AG10803 (cell line): ENCODE results near the gene ERBIN.
A peak's percentile ranks its signal among the peaks of the same experiment; 100 is the strongest.
"Not testable (repeated sequence)": the region's sequence is repeated elsewhere in the genome, so short reads cannot be mapped to it uniquely, and the experiment has no call there.

Experiments
- DNase-seq: peaks from one replicate; pipeline ENCODE4 v3.0.0; 2010; ENCODE audit warnings: low read depth
- H3K4me3 ChIP-seq: 2 replicates; pipeline ENCODE4 v1.5.1; 2011; ENCODE audit warnings: mild to moderate bottlenecking, low read length, control low read depth
- TF ChIP-seq, protein P1 (sequence below): conservative IDR thresholded peaks from 2 replicates; pipeline ENCODE4 v1.5.1; 2011; ENCODE audit warnings: mild to moderate bottlenecking, low read length, control low read depth, inconsistent platforms

ERBIN gene

DNA sequence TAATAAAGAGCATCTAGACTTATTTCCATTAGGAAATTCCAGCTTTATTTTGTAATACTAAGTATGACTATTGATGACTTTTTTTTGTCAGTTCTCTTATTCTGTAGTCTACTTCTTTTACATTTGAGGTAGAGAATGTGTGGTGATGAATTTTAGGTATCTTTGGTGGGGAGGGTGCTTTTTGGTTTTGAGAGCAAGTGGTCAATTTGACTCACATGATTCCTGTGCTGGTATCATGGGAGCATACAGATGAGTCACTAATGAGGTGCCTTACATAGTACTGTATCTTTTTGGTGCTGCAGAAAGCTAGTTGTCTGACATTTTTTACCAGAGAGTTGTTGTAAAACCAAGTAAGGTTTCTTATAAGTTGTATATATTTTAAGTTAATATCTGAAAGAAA, 35.3 kb downstream of the ERBIN start:
- H3K4me3 ChIP-seq, result no peak overlapping the region
- DNase-seq, result peak; percentile 38

DNA sequence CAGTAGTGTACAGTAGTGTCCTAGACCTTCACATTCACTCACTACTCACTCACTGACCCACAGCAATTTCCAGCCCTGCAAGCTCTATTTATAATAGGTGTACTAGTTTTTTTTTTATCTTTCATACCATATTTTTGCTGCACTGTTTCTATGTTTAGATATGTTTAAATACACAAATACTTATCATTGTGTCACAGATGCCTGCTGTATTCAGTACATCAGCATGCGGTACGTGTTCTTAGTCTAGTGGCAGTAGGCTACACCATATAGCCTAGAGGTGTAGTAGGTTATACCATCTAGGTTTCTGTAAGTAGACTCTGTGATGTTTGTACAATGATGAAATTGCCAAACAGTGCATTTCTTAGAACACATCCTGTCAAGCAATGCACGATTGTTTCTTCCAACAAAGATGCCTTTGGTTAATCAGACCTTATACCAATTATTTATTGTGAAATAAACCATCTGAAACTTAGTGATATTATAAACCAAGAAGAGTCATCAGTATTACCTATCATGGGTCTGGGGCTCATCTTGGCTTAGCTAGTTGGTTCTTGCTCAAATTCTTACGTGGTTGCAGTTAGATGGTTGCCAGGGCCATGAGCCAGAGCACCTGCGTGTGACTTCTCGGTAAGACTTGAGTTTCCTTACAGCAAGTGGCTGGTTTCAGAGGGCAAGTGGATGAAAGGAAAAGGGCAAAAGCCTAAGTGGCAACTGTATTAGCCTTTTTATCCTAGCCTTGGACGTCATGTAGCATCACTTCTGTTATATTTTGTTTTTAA, 41.1 kb downstream of the ERBIN start:
- no peak overlapping the region for H3K4me3 ChIP-seq
- TF ChIP-seq, protein P1, sequence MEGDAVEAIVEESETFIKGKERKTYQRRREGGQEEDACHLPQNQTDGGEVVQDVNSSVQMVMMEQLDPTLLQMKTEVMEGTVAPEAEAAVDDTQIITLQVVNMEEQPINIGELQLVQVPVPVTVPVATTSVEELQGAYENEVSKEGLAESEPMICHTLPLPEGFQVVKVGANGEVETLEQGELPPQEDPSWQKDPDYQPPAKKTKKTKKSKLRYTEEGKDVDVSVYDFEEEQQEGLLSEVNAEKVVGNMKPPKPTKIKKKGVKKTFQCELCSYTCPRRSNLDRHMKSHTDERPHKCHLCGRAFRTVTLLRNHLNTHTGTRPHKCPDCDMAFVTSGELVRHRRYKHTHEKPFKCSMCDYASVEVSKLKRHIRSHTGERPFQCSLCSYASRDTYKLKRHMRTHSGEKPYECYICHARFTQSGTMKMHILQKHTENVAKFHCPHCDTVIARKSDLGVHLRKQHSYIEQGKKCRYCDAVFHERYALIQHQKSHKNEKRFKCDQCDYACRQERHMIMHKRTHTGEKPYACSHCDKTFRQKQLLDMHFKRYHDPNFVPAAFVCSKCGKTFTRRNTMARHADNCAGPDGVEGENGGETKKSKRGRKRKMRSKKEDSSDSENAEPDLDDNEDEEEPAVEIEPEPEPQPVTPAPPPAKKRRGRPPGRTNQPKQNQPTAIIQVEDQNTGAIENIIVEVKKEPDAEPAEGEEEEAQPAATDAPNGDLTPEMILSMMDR, result no peak
- DNase-seq, result peak; percentile 35

More for the DNA sequence above, 35.3 kb downstream of the ERBIN start:
- TF ChIP-seq, protein P1, result no peak

DNA sequence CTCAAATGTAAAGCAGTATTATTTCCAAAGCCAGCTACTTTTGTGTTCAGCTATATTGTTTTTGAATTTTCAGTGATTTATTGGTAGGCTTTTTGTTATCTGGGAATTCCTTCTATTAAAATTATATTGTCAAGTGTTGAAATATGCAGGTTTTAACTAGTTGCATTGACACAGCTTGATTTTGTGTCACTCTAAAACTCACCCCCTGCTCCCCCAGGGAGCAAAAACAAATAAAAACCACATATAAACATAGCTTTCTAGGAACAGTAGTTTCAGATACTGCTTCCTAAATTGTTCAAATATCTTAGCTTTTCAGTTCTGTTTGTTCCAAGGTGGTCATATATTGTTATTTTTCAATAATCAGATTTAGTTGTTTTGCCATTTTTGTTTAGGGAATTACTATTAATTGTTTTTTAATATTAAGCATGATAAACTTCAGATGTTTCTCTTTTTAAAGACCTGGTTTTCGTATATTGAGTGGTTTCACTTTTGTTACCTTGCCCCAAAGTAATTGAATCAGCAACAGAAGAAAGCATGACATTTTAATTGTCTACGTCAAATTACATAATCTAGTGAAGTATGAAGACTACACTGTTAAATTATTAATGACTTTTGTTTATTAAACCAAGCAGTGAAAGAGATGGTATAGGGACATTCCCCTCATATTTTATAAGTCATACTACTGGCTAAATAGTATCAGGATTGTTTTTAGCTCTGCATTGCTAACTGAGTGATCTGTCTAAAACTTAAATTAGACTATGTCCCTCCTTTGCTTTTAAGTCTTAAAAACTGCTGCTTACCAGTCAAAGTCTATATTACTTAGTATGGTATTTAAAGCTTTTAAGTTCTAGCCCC, 43.4 kb downstream of the ERBIN start:
- no peak overlapping the region; the same call in 1 of the 2 replicates for H3K4me3 ChIP-seq
- TF ChIP-seq, protein P1, result no peak
- DNase-seq, result no peak

DNA sequence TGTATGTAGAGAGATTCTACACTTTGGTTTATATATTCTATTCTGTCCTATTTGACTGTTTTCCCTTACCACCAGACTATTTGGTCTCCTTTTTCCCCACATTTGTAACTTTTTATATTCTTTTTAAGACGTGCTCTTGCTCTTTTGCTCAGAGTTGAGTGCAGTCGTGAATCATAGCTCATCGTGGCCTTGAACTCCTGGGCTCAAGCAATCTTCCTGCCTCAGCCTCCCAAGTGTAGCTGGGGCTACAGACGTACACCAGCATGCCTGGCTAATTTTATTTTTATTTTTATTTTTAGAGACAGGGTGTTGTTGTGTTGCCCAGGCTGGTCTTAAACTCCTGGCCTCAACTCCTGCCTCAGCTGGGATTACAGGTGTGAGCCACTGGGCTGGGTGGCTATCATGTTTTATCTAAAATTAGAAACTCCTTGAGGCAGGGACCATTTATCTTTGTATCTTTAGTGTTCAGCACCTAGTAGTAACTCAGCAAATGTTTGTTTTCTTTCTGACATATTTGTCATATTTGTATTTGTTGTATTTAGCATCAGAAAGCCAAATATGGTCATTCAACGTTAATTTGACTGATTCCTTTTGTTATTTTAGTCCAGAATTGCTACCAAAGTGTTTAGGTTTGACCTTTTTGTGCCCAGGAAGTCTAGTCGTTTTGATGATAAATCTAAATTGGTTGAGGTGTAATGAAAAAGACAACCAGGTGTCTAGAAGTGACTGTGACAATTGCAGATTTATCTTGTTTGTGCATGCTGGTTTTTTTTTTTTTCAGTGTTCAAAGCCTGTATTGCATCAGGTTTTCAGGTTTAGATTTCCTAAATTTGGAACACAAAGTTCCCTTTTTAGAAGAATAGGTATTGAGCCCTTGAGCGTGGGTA, 44.3 kb downstream of the ERBIN start:
- DNase-seq, result no peak
- TF ChIP-seq, protein P1, result no peak

DNA sequence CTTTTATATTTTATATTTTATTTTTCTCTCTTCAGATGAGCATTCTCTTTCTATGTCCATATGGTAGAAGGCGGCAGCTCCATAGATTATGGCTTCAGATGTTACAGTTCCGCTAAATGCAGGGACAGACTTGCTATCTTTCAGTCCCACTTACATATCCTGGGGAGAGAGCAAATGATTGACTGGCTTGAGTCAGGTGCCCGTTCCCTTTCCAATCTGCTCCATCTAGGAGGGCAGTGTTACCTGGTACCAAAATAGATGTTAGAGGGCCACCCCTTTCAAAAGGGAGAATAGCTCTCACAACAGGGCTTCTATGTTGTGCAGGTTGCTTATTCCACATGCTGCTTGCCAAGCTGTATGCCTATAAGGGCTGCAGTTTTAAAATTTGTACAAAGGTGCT, 45.3 kb downstream of the ERBIN start:
- no peak overlapping the region for H3K4me3 ChIP-seq
- DNase-seq, result no peak
- TF ChIP-seq, protein P1, result no peak

More for the DNA sequence above, 44.3 kb downstream of the ERBIN start:
- no peak overlapping the region for H3K4me3 ChIP-seq

DNA sequence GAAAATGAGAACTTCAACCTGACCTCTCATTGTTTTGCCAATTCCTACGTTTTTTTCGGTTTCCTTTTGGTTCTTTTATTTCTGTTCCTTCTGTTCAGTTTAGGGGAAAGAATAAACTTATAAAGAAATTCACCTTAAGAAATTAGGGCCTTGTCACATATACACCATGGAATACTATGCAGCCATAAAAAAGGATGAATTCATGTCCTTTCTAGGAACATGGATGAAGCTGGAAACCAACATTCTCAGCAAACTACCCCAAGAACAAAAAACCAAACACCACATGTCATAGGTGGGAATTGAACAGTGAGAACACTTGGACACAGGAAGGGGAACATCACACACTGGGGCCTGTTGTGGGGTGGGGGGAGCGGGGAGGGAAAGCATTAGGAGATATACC, 46.5 kb downstream of the ERBIN start:
- not testable (repeated sequence) for DNase-seq, H3K4me3 ChIP-seq

DNA sequence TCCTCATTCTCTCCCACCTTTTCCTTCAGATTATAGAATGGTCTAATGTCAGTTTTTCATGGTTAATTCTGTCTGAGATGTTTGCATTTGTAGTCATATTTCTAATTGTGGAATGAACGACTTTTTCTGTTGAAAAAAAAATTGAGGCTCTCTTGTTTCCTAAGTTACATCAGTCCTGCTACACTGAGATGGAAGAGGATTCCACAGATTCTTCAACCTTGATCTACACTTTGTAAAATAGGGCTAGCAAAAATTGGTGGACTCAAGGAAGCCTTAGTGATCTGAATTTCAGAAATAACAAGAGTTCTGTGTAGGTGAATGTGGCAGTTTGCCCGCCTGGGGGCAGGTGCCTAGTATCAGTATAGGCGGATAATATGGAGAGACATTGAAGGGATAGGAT, 51.9 kb downstream of the ERBIN start:
- TF ChIP-seq, protein P1, result no peak
- no peak overlapping the region for H3K4me3 ChIP-seq
- peak; percentile 20 for DNase-seq
